Gastroesophageal sphincter (tissue), 4 donors: Measurements from ENCODE around the gene GRID1. TPM values are rescaled to one million over a fixed set of nuclear protein-coding genes. Genes with fewer than 3 reads are reported as not detected.

Experiments used
- ATAC-seq: fragments of 150-250 bp; one replicate; pipeline ENCODE4 v1.9.1; 2016; ENCODE audit warnings: mild to moderate bottlenecking, moderate library complexity
- H3K27ac ChIP-seq, 4 donors: fragments of 200-600 bp; sonication (generic) in 3 of 4; 1 replicate in 3 of 4; 2 replicates in 1 of 4; pipeline ENCODE4 v1.5.1; 2016 to 2019
- H3K27me3 ChIP-seq: fragments of 200-600 bp; sonication (generic); one replicate; pipeline ENCODE4 v1.5.1; 2019
- H3K36me3 ChIP-seq, 2 donors: fragments of 200-600 bp; sonication (generic); one replicate each; pipeline ENCODE4 v1.5.1; 2019; ENCODE audit warnings: control low read depth in 1 of 2
- H3K4me1 ChIP-seq, 3 donors: fragments of 200-600 bp; sonication (generic); 1 replicate in 2 of 3; 2 replicates in 1 of 3; pipeline ENCODE4 v1.5.1; 2016 to 2019; ENCODE audit warnings: control low read depth in 2 of 3
- H3K4me3 ChIP-seq, 2 donors: fragments of 200-600 bp; sonication (generic); one replicate each; pipeline ENCODE4 v1.5.1; 2019; ENCODE audit warnings: mild to moderate bottlenecking in 1 of 2, moderate library complexity in 1 of 2
- H3K9me3 ChIP-seq, 3 donors: fragments of 200-600 bp; sonication (generic); one replicate each; pipeline ENCODE4 v1.5.1; 2017 to 2019; ENCODE audit warnings: control low read depth in 2 of 3
- EP300 ChIP-seq: sonication (generic); formaldehyde crosslinking; IDR thresholded peaks from one replicate; pipeline ENCODE4 v1.6.1; 2017; ENCODE audit warnings: antibody characterized with exemption, mild to moderate bottlenecking
- POLR2A ChIP-seq, 2 donors: fragments of 450-650 bp; IDR thresholded peaks; one replicate each; pipeline ENCODE4 v1.6.1; 2017; ENCODE audit warnings: antibody characterized with exemption in 2 of 2, mild to moderate bottlenecking in 2 of 2, moderate library complexity in 1 of 2
- POLR2AphosphoS5 ChIP-seq: sonication (generic); formaldehyde crosslinking; IDR thresholded peaks from one replicate; pipeline ENCODE4 v1.6.1; 2017; ENCODE audit warnings: antibody characterized with exemption
- WGBS, 2 donors: methylation state at CpG; one replicate each; pipeline ENCODE4 v1.1.5; 2018; ENCODE audit warnings: low coverage in 1 of 2; 5-methylcytosine and 5-hydroxymethylcytosine counted together
- total RNA-seq, 4 donors: library from RNA; depleted of rRNA; stranded (reverse); fragments of >200 nt; gene quantifications; one replicate each; pipeline ENCODE4 v1.1.0, GENCODE V29; 2016
- TF ChIP-seq, protein P1 (sequence below), 4 experiments: fragments of 200-600 bp in 2 of 4; fragments of 450-650 bp in 2 of 4; sonication (generic) in 1 of 4; IDR thresholded peaks; one replicate each; pipeline ENCODE4 v1.5.1; 2017 to 2019; ENCODE audit warnings: antibody characterized with exemption in 4 of 4, mild to moderate bottlenecking in 2 of 4, moderate library complexity in 2 of 4

The GRID1 gene
- total RNA-seq, 4 donors from 2014 or later = 1.2 to 2.7 (median 1.7) TPM

DNA sequence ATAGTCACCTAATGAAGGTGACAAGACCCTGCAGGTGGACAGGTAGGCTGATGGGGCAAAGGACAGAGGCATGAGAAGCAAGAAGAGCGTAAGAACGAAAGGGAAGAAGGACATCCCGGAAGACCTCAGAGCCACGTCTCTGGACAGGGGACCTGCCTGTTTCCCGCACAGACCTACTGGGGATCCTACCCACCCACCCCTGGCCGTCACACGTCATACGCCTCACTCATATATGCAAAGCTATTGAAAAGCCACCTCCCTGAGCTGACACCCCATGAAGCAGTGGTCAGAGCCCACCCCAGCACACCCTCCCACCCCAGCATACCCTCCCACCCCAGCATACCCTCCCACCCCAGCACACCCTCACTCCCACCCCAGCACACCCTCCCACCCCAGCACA is 140.6 kb downstream of the GRID1 start:
- Histone ChIP-seq H3K4me3 (no peak overlapping the region), H3K27ac (no peak overlapping the region), H3K36me3 (no peaks in the 10 kb centered on the region), H3K27me3 (no peaks in the 10 kb centered on the region), H3K9me3 (no peaks in the 10 kb centered on the region), H3K4me1 (no peaks in the 10 kb centered on the region)
- ATAC-seq = no peak
- TF ChIP-seq EP300 (no peak), POLR2A (IDR thresholded peaks at IDR 0.05) (no peak), POLR2AphosphoS5 (no peak)
- TF ChIP-seq, protein P1, sequence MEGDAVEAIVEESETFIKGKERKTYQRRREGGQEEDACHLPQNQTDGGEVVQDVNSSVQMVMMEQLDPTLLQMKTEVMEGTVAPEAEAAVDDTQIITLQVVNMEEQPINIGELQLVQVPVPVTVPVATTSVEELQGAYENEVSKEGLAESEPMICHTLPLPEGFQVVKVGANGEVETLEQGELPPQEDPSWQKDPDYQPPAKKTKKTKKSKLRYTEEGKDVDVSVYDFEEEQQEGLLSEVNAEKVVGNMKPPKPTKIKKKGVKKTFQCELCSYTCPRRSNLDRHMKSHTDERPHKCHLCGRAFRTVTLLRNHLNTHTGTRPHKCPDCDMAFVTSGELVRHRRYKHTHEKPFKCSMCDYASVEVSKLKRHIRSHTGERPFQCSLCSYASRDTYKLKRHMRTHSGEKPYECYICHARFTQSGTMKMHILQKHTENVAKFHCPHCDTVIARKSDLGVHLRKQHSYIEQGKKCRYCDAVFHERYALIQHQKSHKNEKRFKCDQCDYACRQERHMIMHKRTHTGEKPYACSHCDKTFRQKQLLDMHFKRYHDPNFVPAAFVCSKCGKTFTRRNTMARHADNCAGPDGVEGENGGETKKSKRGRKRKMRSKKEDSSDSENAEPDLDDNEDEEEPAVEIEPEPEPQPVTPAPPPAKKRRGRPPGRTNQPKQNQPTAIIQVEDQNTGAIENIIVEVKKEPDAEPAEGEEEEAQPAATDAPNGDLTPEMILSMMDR (IDR thresholded peaks at IDR 0.05) = no peak
- WGBS, 2 donors = 91 to 93% methylated on average over 5 to 8 of the region's 8 CpGs

DNA sequence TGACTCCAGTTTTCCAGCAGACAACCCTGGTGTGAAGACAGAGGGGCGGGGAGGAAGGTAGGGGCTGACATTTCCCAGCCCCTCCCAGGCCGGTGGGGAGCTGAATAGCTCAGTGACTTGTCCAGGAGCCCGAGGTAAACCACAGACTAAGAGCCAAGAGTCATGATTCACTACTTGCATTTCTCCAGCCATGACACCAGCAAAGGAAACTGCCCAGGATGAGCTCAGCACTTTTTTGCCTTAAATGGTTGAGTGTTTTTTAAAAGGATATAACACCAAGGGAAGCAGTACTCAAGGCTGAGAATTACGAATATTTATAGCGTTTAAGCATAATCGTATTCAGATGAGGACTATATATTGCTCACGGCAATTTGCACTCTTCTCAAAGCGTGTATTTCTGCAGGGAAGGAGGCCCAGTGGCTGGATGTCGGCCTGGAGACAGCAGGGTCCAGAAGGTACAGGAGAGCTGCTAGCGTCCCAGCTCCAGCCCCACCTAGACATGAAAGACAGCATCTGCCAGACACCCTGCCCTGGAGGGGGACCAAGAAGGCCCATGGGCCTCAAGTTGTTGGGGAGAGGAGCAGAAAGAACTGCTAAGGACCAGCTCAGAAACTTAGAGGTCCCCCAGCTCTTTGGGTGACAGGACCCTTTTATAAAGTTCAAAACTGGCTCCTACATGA is 141.4 kb downstream of the GRID1 start:
- H3K4me3 ChIP-seq = no peak overlapping the region
- H3K36me3 ChIP-seq = no peaks in the 10 kb centered on the region
- H3K4me1 ChIP-seq = no peaks in the 10 kb centered on the region
- ATAC-seq = no peak
- 47 to 51% methylated on average over 8 to 9 of the region's 10 CpGs for WGBS, 2 donors
- H3K9me3 ChIP-seq = no peaks in the 10 kb centered on the region
- H3K27ac ChIP-seq = no peak overlapping the region
- no peaks in the 10 kb centered on the region for H3K27me3 ChIP-seq
- TF ChIP-seq POLR2A (IDR thresholded peaks at IDR 0.05) = no peak
- TF ChIP-seq, protein P1 (IDR thresholded peaks at IDR 0.05) = no peak
- no peak for TF ChIP-seq POLR2AphosphoS5
- TF ChIP-seq EP300 = no peak

DNA sequence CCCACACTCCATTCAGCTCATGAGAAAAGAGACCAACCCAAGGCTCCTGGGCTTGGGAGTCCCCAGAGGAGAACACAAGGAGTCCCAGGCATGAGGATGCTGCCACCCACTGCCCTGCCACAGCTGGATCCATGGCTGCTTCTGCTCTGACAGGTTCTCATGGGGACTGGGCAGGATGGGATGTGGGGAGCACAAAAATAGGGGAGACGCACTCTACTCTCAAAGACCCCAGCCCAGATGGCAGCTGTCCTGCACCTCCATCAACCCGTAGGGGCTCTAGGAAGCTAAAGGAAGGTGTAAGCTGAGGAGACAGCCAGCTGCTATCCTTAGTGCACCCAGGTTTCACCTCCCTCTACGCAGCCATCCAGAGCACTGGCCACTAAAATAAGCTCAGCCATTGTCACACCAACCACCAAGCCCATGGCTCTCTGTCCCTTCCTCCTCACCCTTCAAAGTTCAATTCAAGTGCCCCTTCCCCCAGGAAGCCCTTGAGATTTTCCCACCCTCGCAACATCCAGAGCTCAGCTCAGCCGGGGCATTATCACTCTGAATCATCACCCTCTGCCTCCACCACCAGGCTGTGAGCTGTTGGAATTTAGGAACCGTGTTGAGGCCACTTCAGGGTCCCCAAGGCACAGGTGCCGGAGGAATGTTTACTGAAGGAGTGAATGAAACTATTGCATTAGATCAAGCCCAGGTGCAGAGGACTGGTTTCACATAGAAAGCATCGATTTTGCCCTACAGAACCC is 142.1 kb downstream of the GRID1 start:
- 59 to 87% methylated on average over 2 to 4 of the region's 8 CpGs for WGBS, 2 donors
- no peak for ATAC-seq
- H3K4me1 ChIP-seq = no peaks in the 10 kb centered on the region
- H3K36me3 ChIP-seq = no peaks in the 10 kb centered on the region
- H3K4me3 ChIP-seq = no peak overlapping the region
- TF ChIP-seq EP300 = no peak
- TF ChIP-seq, protein P1 (IDR thresholded peaks at IDR 0.05) = no peak
- TF ChIP-seq POLR2A (IDR thresholded peaks at IDR 0.05) = no peak
- TF ChIP-seq POLR2AphosphoS5 = no peak
- H3K27me3 ChIP-seq = peaks cover 4% of the 10 kb centered on the region
- H3K9me3 ChIP-seq = no peaks in the 10 kb centered on the region
- H3K27ac ChIP-seq = no peak overlapping the region

DNA sequence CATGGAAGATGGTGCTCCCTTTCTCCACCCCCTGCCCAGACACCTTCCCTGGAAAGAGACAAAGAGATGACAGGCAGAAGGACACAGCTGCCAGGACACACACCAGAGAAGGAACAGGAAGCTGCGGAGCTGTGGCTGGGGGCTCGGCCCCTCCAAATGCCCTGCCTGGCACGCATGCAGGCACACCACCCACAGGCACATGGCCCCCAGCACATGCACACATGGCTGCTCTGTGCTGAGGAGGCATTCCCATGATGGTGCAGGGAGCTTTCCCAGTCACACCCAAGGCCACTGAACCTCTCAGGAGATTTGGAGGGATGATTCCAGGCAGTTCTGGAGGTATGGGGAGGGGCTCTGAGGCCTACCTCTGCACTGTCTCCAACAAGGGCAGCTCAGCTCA is 143.3 kb downstream of the GRID1 start:
- no CpG with 5 or more reads among the region's 3 CpGs for WGBS, 2 donors
- no peaks in the 10 kb centered on the region for H3K4me1 ChIP-seq
- no peaks in the 10 kb centered on the region for H3K9me3 ChIP-seq
- no peak overlapping the region for H3K27ac ChIP-seq
- no peaks in the 10 kb centered on the region for H3K36me3 ChIP-seq
- no peak overlapping the region for H3K4me3 ChIP-seq
- no peak for TF ChIP-seq POLR2AphosphoS5
- TF ChIP-seq, protein P1 (IDR thresholded peaks at IDR 0.05) = no peak
- no peak for TF ChIP-seq POLR2A (IDR thresholded peaks at IDR 0.05)
- TF ChIP-seq EP300 = no peak
- ATAC-seq = no peak
- H3K27me3 ChIP-seq = peaks cover 15% of the 10 kb centered on the region

DNA sequence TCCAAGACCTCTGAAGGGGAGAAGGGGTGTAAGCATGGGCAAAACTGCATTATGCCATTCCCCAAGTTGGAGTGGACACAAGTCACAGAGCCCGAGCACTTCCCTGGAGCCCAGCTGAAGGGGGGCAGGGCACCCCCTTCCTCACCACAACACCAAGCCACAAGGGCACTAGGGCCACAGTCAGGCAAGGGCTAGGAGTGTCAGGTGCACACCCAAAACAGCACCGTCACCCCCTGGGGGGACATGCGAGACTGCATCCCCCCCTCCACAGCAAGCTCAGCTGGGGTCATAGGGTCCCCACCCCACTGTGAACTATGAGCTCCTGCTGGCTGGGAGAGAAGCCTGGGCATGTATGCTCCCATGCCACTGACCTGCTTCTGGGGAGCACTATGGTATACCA is 143.9 kb downstream of the GRID1 start:
- H3K27me3 ChIP-seq = peaks cover 15% of the 10 kb centered on the region
- no CpG with 5 or more reads among the region's 3 CpGs for WGBS, 2 donors

More for the DNA sequence above, 143.9 kb downstream of the GRID1 start:
- Histone ChIP-seq H3K36me3 (no peaks in the 10 kb centered on the region), H3K27ac (no peak overlapping the region), H3K4me3 (no peak overlapping the region), H3K4me1 (no peaks in the 10 kb centered on the region), H3K9me3 (no peaks in the 10 kb centered on the region)
- TF ChIP-seq POLR2AphosphoS5 (no peak), EP300 (no peak)
- no peak for ATAC-seq
